PFSK-1 (cell line): ENCODE results near the gene OSBPL8.

Experiments used
- FOXP2 ChIP-seq: optimal IDR thresholded peaks from 2 replicates; pipeline ENCODE3; 2011; ENCODE audit warnings: borderline replicate concordance, control low read depth, inconsistent platforms; ENCODE audit not compliant: insufficient read depth; ENCODE audit errors: extremely low read length, extremely low read depth
- SIN3A ChIP-seq: IDR thresholded peaks from 2 replicates; pipeline ENCODE4 v1.6.1; 2012; ENCODE audit warnings: mild to moderate bottlenecking, low read length, moderate library complexity, borderline replicate concordance; ENCODE audit not compliant: insufficient read depth

DNA sequence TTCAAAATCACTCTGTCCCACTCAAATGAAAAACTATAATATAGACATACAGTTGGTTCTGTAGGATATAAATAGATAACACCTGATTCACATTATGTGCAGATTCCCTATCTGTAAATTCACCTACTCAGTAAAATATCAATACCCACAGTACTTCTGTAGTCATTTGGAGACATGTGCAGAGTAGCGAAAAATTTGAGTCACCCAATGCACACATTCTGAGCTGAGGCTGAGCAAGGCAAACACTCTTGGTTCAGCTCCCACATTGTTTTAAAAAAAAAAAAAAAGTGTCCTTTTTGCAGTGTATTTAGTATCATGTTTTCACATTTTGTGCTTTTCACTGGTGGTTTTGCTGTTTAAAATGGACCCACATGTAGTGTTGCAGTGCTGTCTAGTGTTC is 184.1 kb downstream of the OSBPL8 start:
- TF ChIP-seq SIN3A, result no peak
- no peak for TF ChIP-seq FOXP2
